A673 (cell line): ENCODE data around the gene NPSR1. TPM values are rescaled to one million over a fixed set of nuclear protein-coding genes. Genes with fewer than 3 reads are reported as not detected.

Experiments used
- BruUV-seq: library from RNA; stranded (reverse); fragments of 400-500 nt; replicated peaks from 2 replicates; lab custom pipeline; 2021; lab: Mats Ljungman, UMichigan
- CTCF ChIA-PET: fragments of 300-600 bp; sonication (Branson Sonifier 250); formaldehyde crosslinking; loops from one replicate; lab custom pipeline; 2022; ENCODE audit warnings: antibody characterized with exemption; lab: Charles Lee
- POLR2A ChIA-PET: fragments of 300-600 bp; sonication (Branson Sonifier 250); formaldehyde crosslinking; loops from one replicate; lab custom pipeline; 2022; ENCODE audit warnings: antibody characterized with exemption; ENCODE audit not compliant: low non-redundant PET; lab: Charles Lee
- DNase-seq: peaks from one replicate; pipeline ENCODE4 v3.0.0-alpha.2; 2015; ENCODE audit warnings: low spot score
- H3K27ac ChIP-seq: fragments of 200-600 bp; sonication (generic); 2 replicates; pipeline ENCODE4 v1.5.1; 2016; ENCODE audit warnings: mixed run types, low read depth, mild to moderate bottlenecking, mixed read lengths, antibody characterized with exemption, low read length; ENCODE audit not compliant: poor library complexity, severe bottlenecking
- H3K27me3 ChIP-seq: fragments of 200-600 bp; sonication (generic); replicated peaks from 2 replicates; pipeline ENCODE4 v1.6.1; 2017; ENCODE audit warnings: mixed run types, low read depth, mild to moderate bottlenecking, mixed read lengths, antibody characterized with exemption, low read length; ENCODE audit not compliant: insufficient read depth, poor library complexity
- H3K36me3 ChIP-seq: fragments of 200-600 bp; sonication (generic); 2 replicates; pipeline ENCODE4 v1.6.1; 2016; ENCODE audit warnings: mixed run types, mild to moderate bottlenecking, mixed read lengths, antibody characterized with exemption, low read length; ENCODE audit not compliant: insufficient read depth, poor library complexity, severe bottlenecking
- H3K4me1 ChIP-seq: fragments of 200-600 bp; sonication (generic); 2 replicates; pipeline ENCODE4 v1.6.1; 2017; ENCODE audit warnings: mixed run types, mild to moderate bottlenecking, mixed read lengths, antibody characterized with exemption, low read length; ENCODE audit not compliant: insufficient read depth, poor library complexity, severe bottlenecking
- H3K4me3 ChIP-seq: fragments of 200-600 bp; sonication (generic); 2 replicates; pipeline ENCODE4 v1.5.1; 2016; ENCODE audit warnings: low read depth, mixed run types, mild to moderate bottlenecking, mixed read lengths, low read length; ENCODE audit not compliant: poor library complexity, severe bottlenecking
- H3K9me3 ChIP-seq: fragments of 200-600 bp; sonication (generic); 2 replicates; pipeline ENCODE4 v1.6.1; 2016; ENCODE audit warnings: mixed run types, low read depth, mild to moderate bottlenecking, mixed read lengths, antibody characterized with exemption, low read length; ENCODE audit not compliant: poor library complexity, severe bottlenecking
- EZH2 ChIP-seq: fragments of 200-600 bp; sonication (generic); IDR thresholded peaks from 2 replicates; pipeline ENCODE4 v1.6.1; 2017; ENCODE audit warnings: borderline replicate concordance, low read depth, mild to moderate bottlenecking, mixed read lengths, antibody characterized with exemption, low read length; ENCODE audit not compliant: poor library complexity, severe bottlenecking
- intact Hi-C: fragments of 100-400 bp; cut with micrococcal nuclease; formaldehyde crosslinking; loops from one replicate; pipeline ENCODE4 v1.10.0; 2022; ENCODE audit not compliant: unreplicated experiment
- total RNA-seq: library from RNA; stranded (reverse); gene quantifications from 2 replicates; pipeline ENCODE4 v1.2.3, GENCODE V29; 2021
- TF ChIP-seq, protein P1 (sequence below): fragments of 300-800, 200-600 bp; sonication (generic); conservative IDR thresholded peaks from 2 replicates; pipeline ENCODE4 v1.5.1; 2017; ENCODE audit warnings: low read depth, mild to moderate bottlenecking, antibody characterized with exemption, low read length, moderate library complexity, mixed read lengths

Gene NPSR1
- total RNA-seq, 1 experiment from 2014 or later, result not detected

DNA sequence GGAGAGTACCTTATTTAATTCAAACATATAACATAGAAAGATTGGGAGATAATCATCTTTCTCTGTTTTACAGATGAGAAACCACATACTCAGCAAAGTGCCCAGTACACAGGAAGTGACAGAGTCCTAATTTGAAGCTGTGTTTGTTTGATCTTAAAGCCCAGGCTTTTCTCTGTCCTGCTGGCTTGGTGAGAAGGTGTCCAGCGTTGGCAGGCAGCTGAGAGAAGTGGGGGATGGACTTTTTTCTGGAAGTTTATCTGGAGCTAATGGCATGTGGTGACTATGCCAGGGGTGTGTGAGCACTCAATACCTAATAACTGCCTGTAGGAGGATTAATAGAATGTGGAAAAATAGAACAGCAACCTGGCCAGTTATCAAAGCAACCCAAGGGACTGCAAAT lies 60.8 kb downstream of the NPSR1 start:
- Histone ChIP-seq H3K27ac (no peak overlapping the region), H3K36me3 (no peaks in the 10 kb centered on the region), H3K4me1 (no peaks in the 10 kb centered on the region), H3K9me3 (no peaks in the 10 kb centered on the region), H3K27me3 (peaks cover 4% of the 10 kb centered on the region), H3K4me3 (no peak overlapping the region)
- CTCF ChIA-PET, result no interaction called here
- TF ChIP-seq, protein P1, sequence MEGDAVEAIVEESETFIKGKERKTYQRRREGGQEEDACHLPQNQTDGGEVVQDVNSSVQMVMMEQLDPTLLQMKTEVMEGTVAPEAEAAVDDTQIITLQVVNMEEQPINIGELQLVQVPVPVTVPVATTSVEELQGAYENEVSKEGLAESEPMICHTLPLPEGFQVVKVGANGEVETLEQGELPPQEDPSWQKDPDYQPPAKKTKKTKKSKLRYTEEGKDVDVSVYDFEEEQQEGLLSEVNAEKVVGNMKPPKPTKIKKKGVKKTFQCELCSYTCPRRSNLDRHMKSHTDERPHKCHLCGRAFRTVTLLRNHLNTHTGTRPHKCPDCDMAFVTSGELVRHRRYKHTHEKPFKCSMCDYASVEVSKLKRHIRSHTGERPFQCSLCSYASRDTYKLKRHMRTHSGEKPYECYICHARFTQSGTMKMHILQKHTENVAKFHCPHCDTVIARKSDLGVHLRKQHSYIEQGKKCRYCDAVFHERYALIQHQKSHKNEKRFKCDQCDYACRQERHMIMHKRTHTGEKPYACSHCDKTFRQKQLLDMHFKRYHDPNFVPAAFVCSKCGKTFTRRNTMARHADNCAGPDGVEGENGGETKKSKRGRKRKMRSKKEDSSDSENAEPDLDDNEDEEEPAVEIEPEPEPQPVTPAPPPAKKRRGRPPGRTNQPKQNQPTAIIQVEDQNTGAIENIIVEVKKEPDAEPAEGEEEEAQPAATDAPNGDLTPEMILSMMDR, result no peak
- no peak for TF ChIP-seq EZH2
- no peak for DNase-seq
- POLR2A ChIA-PET, result no interaction called here
- BruUV-seq, result no TSS peak
- intact Hi-C loops, result no loop called here

DNA sequence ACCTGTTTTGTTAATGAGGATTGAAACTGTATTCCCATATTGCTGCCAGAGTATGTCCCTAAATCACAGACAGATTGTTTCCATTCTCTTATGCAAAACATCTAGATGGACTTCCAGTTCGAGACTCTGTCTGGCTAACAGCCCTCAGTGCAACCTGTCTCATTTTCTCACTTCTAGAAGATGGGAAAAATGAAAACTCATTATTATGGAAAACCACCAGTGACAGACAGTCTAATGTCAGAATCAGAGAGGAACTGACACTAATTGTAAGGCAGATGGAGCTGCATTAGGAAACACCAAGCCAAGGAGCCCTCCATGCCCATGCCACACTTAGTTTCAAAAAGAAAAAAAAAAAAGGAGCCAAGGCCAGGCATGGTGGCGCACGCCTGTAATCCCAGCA lies 61.6 kb downstream of the NPSR1 start:
- DNase-seq, result no peak
- ChIA-PET CTCF (no interaction called here), POLR2A (no interaction called here)
- BruUV-seq, result no TSS peak
- Histone ChIP-seq H3K36me3 (no peaks in the 10 kb centered on the region), H3K9me3 (no peaks in the 10 kb centered on the region), H3K4me3 (no peak overlapping the region), H3K27ac (no peak overlapping the region), H3K4me1 (no peaks in the 10 kb centered on the region), H3K27me3 (peaks cover 4% of the 10 kb centered on the region)
- intact Hi-C loops, result no loop called here
- no peak for TF ChIP-seq EZH2
- TF ChIP-seq, protein P1, result no peak

DNA sequence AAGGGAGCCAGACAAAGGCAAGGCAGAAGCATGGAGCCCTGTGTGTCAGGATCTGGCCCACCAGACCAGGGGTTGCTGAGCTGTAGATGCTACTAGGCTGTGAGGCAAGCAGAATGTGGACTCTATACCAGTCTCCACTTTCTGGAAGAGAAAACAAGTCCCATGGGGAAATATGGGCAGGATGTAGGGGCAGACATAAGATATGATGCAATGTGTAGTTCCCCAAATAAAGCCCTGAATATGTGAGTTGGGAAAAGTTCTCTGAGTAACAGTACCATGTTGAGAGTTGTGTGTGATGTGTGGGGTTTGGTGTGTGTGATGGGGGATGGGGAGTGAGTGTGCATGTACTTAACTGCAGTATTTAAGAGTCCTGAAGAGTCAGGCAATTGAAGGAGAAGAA lies 62.3 kb downstream of the NPSR1 start:
- Histone ChIP-seq H3K36me3 (no peaks in the 10 kb centered on the region), H3K9me3 (no peaks in the 10 kb centered on the region), H3K27me3 (peaks cover 4% of the 10 kb centered on the region), H3K27ac (no peak overlapping the region), H3K4me1 (no peaks in the 10 kb centered on the region), H3K4me3 (no peak overlapping the region)
- TF ChIP-seq, protein P1, result no peak
- TF ChIP-seq EZH2, result no peak
- intact Hi-C loops, result no loop called here
- DNase-seq, result no peak
- BruUV-seq, result no TSS peak
- CTCF ChIA-PET, result no interaction called here
- POLR2A ChIA-PET, result no interaction called here
